Natural killer cell (primary cell): ENCODE measurements around the gene PDE6B. TPM values are rescaled to one million over a fixed set of nuclear protein-coding genes. Genes with fewer than 3 reads are reported as not detected.

Experiments used
- ATAC-seq, 3 donors: fragments of 150-1000 bp in 2 of 3; fragments of 200-7000 bp in 1 of 3; cut with Tn5 transposase; 1 replicate in 1 of 3; 2 replicates in 2 of 3; pipeline ENCODE4 v1.10.0; 2021; ENCODE audit warnings: mild to moderate bottlenecking in 2 of 3, moderate library complexity in 2 of 3
- DNase-seq, 2 donors: peaks; one replicate each; pipeline versions ENCODE4 v3.0.0 to v3.0.0-alpha.2; 2013 to 2021; ENCODE audit warnings: mixed read lengths in 1 of 2
- H3K27ac ChIP-seq: one replicate; pipeline ENCODE4 v1.5.1; 2013; ENCODE audit warnings: mild to moderate bottlenecking, low read length
- H3K27me3 ChIP-seq: one replicate; pipeline ENCODE4 v1.6.1; 2013; ENCODE audit warnings: low read length; ENCODE audit not compliant: control insufficient read depth, insufficient read depth
- H3K36me3 ChIP-seq: one replicate; pipeline ENCODE4 v1.6.1; 2013; ENCODE audit warnings: low read length; ENCODE audit not compliant: control insufficient read depth, insufficient read depth
- H3K4me1 ChIP-seq: one replicate; pipeline ENCODE4 v1.6.1; 2013; ENCODE audit warnings: low read length; ENCODE audit not compliant: control insufficient read depth, insufficient read depth
- H3K4me3 ChIP-seq: one replicate; pipeline ENCODE4 v1.5.1; 2013; ENCODE audit warnings: low read length
- H3K9me3 ChIP-seq: one replicate; pipeline ENCODE4 v1.6.1; 2013; ENCODE audit warnings: low read length; ENCODE audit not compliant: control insufficient read depth, insufficient read depth
- H3K27ac Mint-ChIP-seq, 2 donors: one replicate each; pipeline ENCODE4 v1.8.0; 2022; ENCODE audit warnings: mild to moderate bottlenecking in 2 of 2, mixed read lengths in 2 of 2, moderate library complexity in 1 of 2
- H3K27me3 Mint-ChIP-seq, 2 donors: one replicate each; pipeline ENCODE4 v1.8.0; 2022; ENCODE audit warnings: low read depth in 2 of 2, mixed read lengths in 2 of 2
- H3K36me3 Mint-ChIP-seq: one replicate; pipeline ENCODE4 v1.8.0; 2022; ENCODE audit warnings: mixed read lengths
- H3K4me1 Mint-ChIP-seq, 2 donors: one replicate each; pipeline ENCODE4 v1.8.0; 2022; ENCODE audit warnings: mixed read lengths in 2 of 2
- H3K4me3 Mint-ChIP-seq: one replicate; pipeline ENCODE4 v1.8.0; 2022; ENCODE audit warnings: mild to moderate bottlenecking, moderate library complexity, mixed read lengths
- H3K9me3 Mint-ChIP-seq, 2 donors: one replicate each; pipeline ENCODE4 v1.8.0; 2022; ENCODE audit warnings: mixed read lengths in 2 of 2
- CTCF ChIP-seq: fragments of 200-600 bp; IDR thresholded peaks from one replicate; pipeline ENCODE4 v1.8.0; 2022; ENCODE audit warnings: antibody characterized with exemption
- WGBS: methylation state at CpG from one replicate; pipeline ENCODE4 v1.1.7; 2013; ENCODE audit warnings: missing lambda C conversion rate; ENCODE audit not compliant: insufficient coverage; 5-methylcytosine and 5-hydroxymethylcytosine counted together
- intact Hi-C: fragments of 100-400 bp; cut with micrococcal nuclease; formaldehyde crosslinking; loops from one replicate; pipeline ENCODE4 v1.14.2; 2022
- total RNA-seq, 4 donors: library from RNA; stranded (reverse); fragments of 120-200 nt in 1 of 4; gene quantifications; one replicate each; pipeline versions ENCODE4 v1.2.3 to v1.2.4, GENCODE V29; 2013 to 2022

PDE6B gene
- total RNA-seq, 3 donors from 2014 or later (not counting 1 experiment from before 2014, with no cell fraction given) = 15.8 to 18.8 (median 17.2) TPM

GRCh38 chr4:620851-621261 is 4.5 kb upstream of the PDE6B start:
- H3K4me1 ChIP-seq = no peaks in the 10 kb centered on the region
- H3K4me1 Mint-ChIP-seq = peaks cover 0 to 4% of the 10 kb centered on the region in 2 donors
- H3K27ac ChIP-seq = no peak overlapping the region
- no peaks in the 10 kb centered on the region for H3K9me3 Mint-ChIP-seq
- no peaks in the 10 kb centered on the region for H3K9me3 ChIP-seq
- H3K4me3 Mint-ChIP-seq = no peak overlapping the region
- H3K27me3 Mint-ChIP-seq = peaks cover under 1 to 3% of the 10 kb centered on the region in 2 donors
- no peaks in the 10 kb centered on the region for H3K27me3 ChIP-seq
- no peak for ATAC-seq
- no peak for TF ChIP-seq CTCF
- H3K4me3 ChIP-seq = no peak overlapping the region
- no peak overlapping the region for H3K27ac Mint-ChIP-seq
- no peaks in the 10 kb centered on the region for H3K36me3 Mint-ChIP-seq
- no peak for DNase-seq
- H3K36me3 ChIP-seq = no peaks in the 10 kb centered on the region
- 94% methylated on average over 19 of the region's 19 CpGs for WGBS
- intact Hi-C loops = no loop called here

GRCh38 chr4:621296-622070 is 3.9 kb upstream of the PDE6B start:
- no peak overlapping the region for H3K27ac Mint-ChIP-seq
- 86% methylated on average over 22 of the region's 22 CpGs for WGBS
- Histone ChIP-seq H3K27ac (no peak overlapping the region), H3K9me3 (no peaks in the 10 kb centered on the region), H3K27me3 (no peaks in the 10 kb centered on the region), H3K36me3 (no peaks in the 10 kb centered on the region), H3K4me3 (no peak overlapping the region), H3K4me1 (no peaks in the 10 kb centered on the region)
- H3K4me1 Mint-ChIP-seq = peaks cover 0 to 4% of the 10 kb centered on the region in 2 donors
- DNase-seq (no peak), ATAC-seq (no peak)
- no peak for TF ChIP-seq CTCF
- intact Hi-C loops = no loop called here
- no peak overlapping the region for H3K4me3 Mint-ChIP-seq
- no peaks in the 10 kb centered on the region for H3K9me3 Mint-ChIP-seq
- H3K27me3 Mint-ChIP-seq = no peaks in the 10 kb centered on the region
- no peaks in the 10 kb centered on the region for H3K36me3 Mint-ChIP-seq

- Histone ChIP-seq H3K4me1 (no peaks in the 10 kb centered on the region), H3K36me3 (no peaks in the 10 kb centered on the region), H3K4me3 (no peak overlapping the region), H3K27me3 (no peaks in the 10 kb centered on the region), H3K9me3 (no peaks in the 10 kb centered on the region), H3K27ac (no peak overlapping the region)
- Mint-ChIP-seq H3K27me3 (no peaks in the 10 kb centered on the region), H3K4me1 (peaks cover 0 to 4% of the 10 kb centered on the region in 2 donors), H3K9me3 (no peaks in the 10 kb centered on the region), H3K36me3 (no peaks in the 10 kb centered on the region), H3K4me3 (no peak overlapping the region), H3K27ac (no peak overlapping the region)
- intact Hi-C loops = no loop called here
- DNase-seq (no peak), ATAC-seq (no peak)
- TF ChIP-seq CTCF = no peak
- 92% methylated on average over 22 of the region's 22 CpGs for WGBS
Measured at GRCh38 chr4:622071-622995, 3.0 kb upstream of the PDE6B start.
